Keratinocyte (primary cell): ENCODE measurements around the gene ZDHHC12. TPM values are rescaled to one million over a fixed set of nuclear protein-coding genes. Genes with fewer than 3 reads are reported as not detected.

Source experiments
- DNase-seq: peaks from one replicate; pipeline ENCODE4 v3.0.0-alpha.2; 2011; ENCODE audit warnings: low read depth, missing footprints, low spot score
- FAIRE-seq: peaks from 2 replicates; lab custom pipeline; 2011; peaks lifted over from hg19 to GRCh38; lab: Jason Lieb, UNC
- H2AFZ ChIP-seq: 2 replicates; pipeline ENCODE4 v1.6.0; 2012; ENCODE audit warnings: low read length, control low read depth, inconsistent platforms; ENCODE audit not compliant: control insufficient read depth
- H3K27ac ChIP-seq: 2 replicates; pipeline ENCODE4 v1.5.1; 2011; ENCODE audit warnings: low read length; ENCODE audit not compliant: control insufficient read depth, insufficient read depth
- H3K27me3 ChIP-seq: 3 replicates; pipeline ENCODE4 v1.6.0; 2011; ENCODE audit warnings: low read length; ENCODE audit not compliant: control insufficient read depth, insufficient read depth; ENCODE audit errors: extremely low read depth
- H3K36me3 ChIP-seq, 2 experiments: 2 replicates in 1 of 2; 3 replicates in 1 of 2; pipeline ENCODE4 v1.5.1; 2011; ENCODE audit warnings: low read length in 2 of 2, mild to moderate bottlenecking in 1 of 2; ENCODE audit not compliant: control insufficient read depth in 2 of 2, insufficient read depth in 2 of 2; ENCODE audit errors: extremely low read depth in 1 of 2
- H3K4me1 ChIP-seq: 3 replicates; pipeline ENCODE4 v1.5.1; 2011; ENCODE audit warnings: low read length; ENCODE audit not compliant: control insufficient read depth, insufficient read depth; ENCODE audit errors: extremely low read depth
- H3K4me2 ChIP-seq: 3 replicates; pipeline ENCODE4 v1.6.0; 2011; ENCODE audit warnings: low read depth, low read length; ENCODE audit not compliant: control insufficient read depth, insufficient read depth; ENCODE audit errors: extremely low read depth
- H3K4me3 ChIP-seq, 3 experiments: fragments of 200-600 bp in 1 of 3; sonication (generic) in 1 of 3; 2 replicates in 2 of 3; 3 replicates in 1 of 3; pipeline ENCODE4 v1.5.1; 2011 to 2016; ENCODE audit warnings: low read length in 3 of 3, mild to moderate bottlenecking in 3 of 3, control low read depth in 2 of 3, inconsistent platforms in 1 of 3, low read depth in 1 of 3, mixed read lengths in 1 of 3, mixed run types in 1 of 3, moderate library complexity in 1 of 3; ENCODE audit not compliant: control insufficient read depth in 2 of 3, insufficient read depth in 2 of 3; ENCODE audit errors: extremely low read depth in 1 of 3
- H3K79me2 ChIP-seq: 2 replicates; pipeline ENCODE4 v1.6.0; 2012; ENCODE audit warnings: low read length; ENCODE audit not compliant: control insufficient read depth, insufficient read depth
- H3K9ac ChIP-seq: 3 replicates; pipeline ENCODE4 v1.6.0; 2011; ENCODE audit warnings: low read length; ENCODE audit not compliant: control insufficient read depth, insufficient read depth; ENCODE audit errors: extremely low read depth
- H3K9me1 ChIP-seq: 3 replicates; pipeline ENCODE4 v1.6.0; 2011; ENCODE audit warnings: low read length; ENCODE audit not compliant: control insufficient read depth, insufficient read depth; ENCODE audit errors: extremely low read depth
- H3K9me3 ChIP-seq: 2 replicates; pipeline ENCODE4 v1.5.1; 2012; ENCODE audit warnings: low read depth, low read length; ENCODE audit not compliant: control insufficient read depth
- H4K20me1 ChIP-seq: 3 replicates; pipeline ENCODE4 v1.6.0; 2011; ENCODE audit warnings: low read length; ENCODE audit not compliant: control insufficient read depth, insufficient read depth; ENCODE audit errors: extremely low read depth
- CTCF ChIP-seq, 3 experiments: IDR thresholded peaks in 1 of 3; conservative IDR thresholded peaks in 1 of 3; optimal IDR thresholded peaks in 1 of 3; 2 replicates in 2 of 3; 3 replicates in 1 of 3; pipeline versions ENCODE3 to v1.5.1; 2011; ENCODE audit warnings: low read length in 3 of 3, mild to moderate bottlenecking in 3 of 3, moderate library complexity in 2 of 3, control low read depth in 1 of 3, inconsistent platforms in 1 of 3; ENCODE audit not compliant: insufficient read depth in 2 of 3; ENCODE audit errors: extremely low read depth in 1 of 3
- EZH2 ChIP-seq: IDR thresholded peaks from one replicate; pipeline ENCODE4 v1.6.1; 2012; ENCODE audit warnings: inconsistent platforms, mild to moderate bottlenecking, low read length, moderate library complexity
- dilution Hi-C: fragments of 300-500 bp; cut with MboI; formaldehyde crosslinking; loops from one replicate; pipeline ENCODE4 v1.7.0; 2020; ENCODE audit warnings: low sequenced_read_pairs; ENCODE audit not compliant: extremely low pct_ligation_motif_present
- polyA plus RNA-seq, 5 experiments: library from polyadenylated mRNA; depleted of rRNA in 3 of 5; stranded (reverse) in 3 of 5; stranded (forward) in 1 of 5; unstranded in 1 of 5; fragments of >200 nt; gene quantifications; 1 replicate in 1 of 5; 2 replicates in 3 of 5; 3 replicates in 1 of 5; pipeline versions ENCODE4 v1.2.1 to v1.2.3, GENCODE V29; 2011 to 2012; ENCODE audit warnings: missing spikeins in 2 of 5, low read depth in 1 of 5, low replicate concordance in 1 of 5

ZDHHC12 gene
- polyA plus RNA-seq, 1 donor (not counting 4 experiments of a cell fraction or from before 2014, with no cell fraction given), result 24.1 TPM

DNA sequence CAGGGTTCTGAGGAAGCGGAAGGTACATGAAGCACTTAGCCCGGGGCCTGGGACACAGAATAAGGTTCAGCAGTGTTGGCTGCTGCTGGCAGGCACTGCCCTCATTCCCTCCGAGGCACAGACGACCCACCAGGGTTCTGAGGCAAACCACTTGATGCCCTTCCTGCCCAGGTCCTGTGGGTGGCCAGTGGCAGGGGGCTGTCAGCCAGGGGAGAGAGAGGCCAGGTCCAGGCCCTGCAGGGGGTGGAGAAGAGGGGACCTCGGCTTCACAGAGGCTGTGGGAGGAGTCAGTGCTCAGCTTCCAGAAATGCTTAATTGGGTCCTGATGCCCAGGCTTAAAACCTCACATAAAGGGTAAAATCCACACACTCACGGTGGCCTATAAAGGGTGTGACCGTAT lies 4.4 kb upstream of the ZDHHC12 start:
- TF ChIP-seq EZH2 (no peak), CTCF (optimal IDR thresholded peaks at IDR 0.05 in 1 of 3, IDR thresholded peaks at IDR 0.05 in 1 of 3, conservative IDR thresholded peaks at IDR 0.05 in 1 of 3; ENCODE audit: extremely low read depth in 1 of 3, insufficient read depth in 2 of 3, low read length in 3 of 3) (no peak)
- Histone ChIP-seq H3K9ac (no peak overlapping the region), H3K79me2 (peaks cover 5% of the 10 kb centered on the region), H4K20me1 (no peaks in the 10 kb centered on the region), H2AFZ (no peak overlapping the region), H3K4me2 (no peak overlapping the region), H3K4me3 (no peak overlapping the region), H3K9me3 (no peaks in the 10 kb centered on the region), H3K4me1 (peaks cover 7% of the 10 kb centered on the region), H3K27ac (no peak overlapping the region), H3K36me3 (peaks cover 0 to 4% of the 10 kb centered on the region in 2 experiments), H3K9me1 (no peaks in the 10 kb centered on the region), H3K27me3 (no peaks in the 10 kb centered on the region)
- dilution Hi-C loops, result no loop called here
- no peak for DNase-seq
- no peak for FAIRE-seq

- FAIRE-seq (no peak), DNase-seq (no peak)
- H3K36me3 ChIP-seq, result peaks cover 0 to 4% of the 10 kb centered on the region in 2 experiments
- H4K20me1 ChIP-seq, result no peaks in the 10 kb centered on the region
- no peak overlapping the region for H3K4me3 ChIP-seq
- H3K9me3 ChIP-seq, result no peaks in the 10 kb centered on the region
- H3K27me3 ChIP-seq, result no peaks in the 10 kb centered on the region
- H3K4me1 ChIP-seq, result peaks cover 12% of the 10 kb centered on the region
- H3K79me2 ChIP-seq, result peaks cover 10% of the 10 kb centered on the region
- H2AFZ ChIP-seq, result no peak overlapping the region
- no peak overlapping the region for H3K4me2 ChIP-seq
- no peaks in the 10 kb centered on the region for H3K9me1 ChIP-seq
- dilution Hi-C loops, result no loop called here
- no peak overlapping the region for H3K27ac ChIP-seq
- H3K9ac ChIP-seq, result no peak overlapping the region
- TF ChIP-seq EZH2 (no peak), CTCF (optimal IDR thresholded peaks at IDR 0.05 in 1 of 3, IDR thresholded peaks at IDR 0.05 in 1 of 3, conservative IDR thresholded peaks at IDR 0.05 in 1 of 3; ENCODE audit: extremely low read depth in 1 of 3, insufficient read depth in 2 of 3, low read length in 3 of 3) (no peak)
Measured at GRCh38 chr9:128727640-128728248, 3.8 kb upstream of the ZDHHC12 start.
